ENCODE data around the gene LPP.

The LPP gene

GRCh38 chr3:188437926-188438325 lies 284.0 kb downstream of the LPP start:
- TF ChIP-seq POLR2AphosphoS5 (IDR thresholded peaks at IDR 0.05; ENCODE audit: low read depth) (no peak), GABPA (IDR thresholded peaks at IDR 0.05; ENCODE audit: low read depth) (no peak), CTCF (IDR thresholded peaks at IDR 0.05; ENCODE audit: insufficient read depth, low read length) (no peak), SPI1 (IDR thresholded peaks at IDR 0.05; ENCODE audit: borderline replicate concordance, low read depth) (no peak), REST (IDR thresholded peaks at IDR 0.05; ENCODE audit: insufficient replicate concordance, low read depth) (no peak)
- no peaks in the 10 kb centered on the region for H3K27me3 ChIP-seq (ENCODE audit: insufficient read depth, poor library complexity, severe bottlenecking)
- no peak overlapping the region for H3K27ac ChIP-seq (replicated peaks)
- no peak overlapping the region for H3K4me3 ChIP-seq (replicated peaks; ENCODE audit: insufficient read depth, low read length)
- DNase-seq (ENCODE audit: low read depth in 1 of 2, low spot score in 1 of 2), result no peak

GRCh38 chr3:188439080-188439479 lies 285.1 kb downstream of the LPP start:
- Histone ChIP-seq H3K27ac (replicated peaks) (peak overlapping the region; percentile 39), H3K4me3 (replicated peaks; ENCODE audit: insufficient read depth, low read length) (no peak overlapping the region), H3K27me3 (ENCODE audit: insufficient read depth, poor library complexity, severe bottlenecking) (no peaks in the 10 kb centered on the region)
- TF ChIP-seq SPI1 (IDR thresholded peaks at IDR 0.05; ENCODE audit: borderline replicate concordance, low read depth) (peak; percentile 91), GABPA (IDR thresholded peaks at IDR 0.05; ENCODE audit: low read depth) (no peak), CTCF (IDR thresholded peaks at IDR 0.05; ENCODE audit: insufficient read depth, low read length) (no peak), REST (IDR thresholded peaks at IDR 0.05; ENCODE audit: insufficient replicate concordance, low read depth) (no peak), POLR2AphosphoS5 (IDR thresholded peaks at IDR 0.05; ENCODE audit: low read depth) (peak; percentile 21; the same call in 1 of the 2 replicates)
- peak in 1 of 2 experiments; percentile 64 for DNase-seq (ENCODE audit: low read depth in 1 of 2, low spot score in 1 of 2)

GRCh38 chr3:188440340-188440972 lies 286.5 kb downstream of the LPP start:
- no peak overlapping the region for H3K4me3 ChIP-seq (replicated peaks; ENCODE audit: insufficient read depth, low read length)
- DNase-seq (ENCODE audit: low read depth in 1 of 2, low spot score in 1 of 2), result no peak

More at GRCh38 chr3:188440340-188440972, 286.5 kb downstream of the LPP start:
- Histone ChIP-seq H3K27ac (replicated peaks) (no peak overlapping the region), H3K27me3 (ENCODE audit: insufficient read depth, poor library complexity, severe bottlenecking) (no peaks in the 10 kb centered on the region)
- no peak for TF ChIP-seq REST (IDR thresholded peaks at IDR 0.05; ENCODE audit: insufficient replicate concordance, low read depth)
- no peak for TF ChIP-seq CTCF (IDR thresholded peaks at IDR 0.05; ENCODE audit: insufficient read depth, low read length)
- no peak for TF ChIP-seq SPI1 (IDR thresholded peaks at IDR 0.05; ENCODE audit: borderline replicate concordance, low read depth)
